Activated naive CD8-positive, alpha-beta T cell treated with anti-CD3 and anti-CD28 coated beads, Interleukin-2, amount 50 U/mL, for 24 hours (primary cell): ENCODE measurements around the gene EDARADD.
"Not testable (repeated sequence)": the region's sequence is repeated elsewhere in the genome, so short reads cannot be mapped to it uniquely, and the experiment has no call there.

ENCODE experiments used
- ATAC-seq: fragments of 150-1000 bp; cut with Tn5 transposase; one replicate; pipeline ENCODE4 v1.10.0; 2021
- DNase-seq: peaks from one replicate; pipeline ENCODE4 v3.0.0; 2021
- H3K27ac Mint-ChIP-seq: one replicate; pipeline ENCODE4 v1.8.0; 2021; ENCODE audit warnings: mild to moderate bottlenecking, mixed read lengths
- H3K27me3 Mint-ChIP-seq: one replicate; pipeline ENCODE4 v1.8.0; 2021; ENCODE audit warnings: mixed read lengths
- H3K36me3 Mint-ChIP-seq: one replicate; pipeline ENCODE4 v1.8.0; 2021; ENCODE audit warnings: low read depth, mixed read lengths
- H3K4me1 Mint-ChIP-seq: one replicate; pipeline ENCODE4 v1.8.0; 2021; ENCODE audit warnings: mixed read lengths
- H3K4me3 Mint-ChIP-seq: one replicate; pipeline ENCODE4 v1.8.0; 2021; ENCODE audit warnings: mild to moderate bottlenecking, moderate library complexity, mixed read lengths
- H3K9me3 Mint-ChIP-seq: one replicate; pipeline ENCODE4 v1.8.0; 2021; ENCODE audit warnings: mixed read lengths

Gene EDARADD

DNA sequence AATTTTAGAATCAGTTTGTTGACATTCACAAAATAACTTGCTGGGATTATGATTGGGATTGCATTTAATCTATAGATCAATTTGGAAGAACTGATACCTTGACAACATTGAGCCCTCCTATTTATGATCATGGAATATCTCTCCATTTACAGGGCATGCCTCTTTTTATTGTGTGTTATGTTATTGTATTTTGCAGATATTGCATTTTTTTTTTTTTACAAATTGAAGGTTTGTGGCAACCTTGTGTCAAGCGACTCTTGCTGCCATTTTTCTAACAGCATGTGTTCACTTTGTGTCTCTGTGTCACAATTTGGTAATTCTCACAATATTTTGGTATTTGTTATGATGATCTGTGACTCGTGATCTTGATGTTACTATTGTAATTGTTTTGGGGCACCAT is 46.3 kb downstream of the EDARADD start:
- Mint-ChIP-seq H3K36me3 (peaks cover 17% of the 10 kb centered on the region), H3K4me1 (no peaks in the 10 kb centered on the region), H3K9me3 (no peaks in the 10 kb centered on the region), H3K27ac (no peak overlapping the region), H3K27me3 (no peaks in the 10 kb centered on the region), H3K4me3 (no peak overlapping the region)
- DNase-seq: no peak
- ATAC-seq: no peak

DNA sequence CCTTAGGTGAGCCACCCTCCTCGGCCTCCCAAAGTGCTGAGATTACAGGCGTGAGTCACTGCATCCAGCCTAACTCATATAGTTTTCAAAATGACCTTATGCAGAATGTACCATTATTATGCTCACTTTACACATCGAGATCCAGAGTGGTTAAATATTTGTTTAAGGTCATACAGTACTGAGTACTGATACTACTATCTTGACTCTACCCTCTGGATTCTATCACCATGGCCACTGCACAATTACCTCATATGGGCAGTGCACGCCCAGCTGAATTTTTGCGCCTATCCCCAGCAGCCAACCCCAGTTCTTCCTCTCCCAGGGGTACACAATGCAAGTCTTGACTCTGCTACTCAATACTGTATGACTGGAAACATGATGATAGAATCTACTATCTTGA is 56.7 kb downstream of the EDARADD start:
- ATAC-seq (no peak), DNase-seq (no peak)
- H3K4me3 Mint-ChIP-seq: no peak overlapping the region
- no peak overlapping the region for H3K27ac Mint-ChIP-seq
- no peaks in the 10 kb centered on the region for H3K9me3 Mint-ChIP-seq
- no peaks in the 10 kb centered on the region for H3K36me3 Mint-ChIP-seq
- H3K27me3 Mint-ChIP-seq: no peaks in the 10 kb centered on the region
- no peaks in the 10 kb centered on the region for H3K4me1 Mint-ChIP-seq

DNA sequence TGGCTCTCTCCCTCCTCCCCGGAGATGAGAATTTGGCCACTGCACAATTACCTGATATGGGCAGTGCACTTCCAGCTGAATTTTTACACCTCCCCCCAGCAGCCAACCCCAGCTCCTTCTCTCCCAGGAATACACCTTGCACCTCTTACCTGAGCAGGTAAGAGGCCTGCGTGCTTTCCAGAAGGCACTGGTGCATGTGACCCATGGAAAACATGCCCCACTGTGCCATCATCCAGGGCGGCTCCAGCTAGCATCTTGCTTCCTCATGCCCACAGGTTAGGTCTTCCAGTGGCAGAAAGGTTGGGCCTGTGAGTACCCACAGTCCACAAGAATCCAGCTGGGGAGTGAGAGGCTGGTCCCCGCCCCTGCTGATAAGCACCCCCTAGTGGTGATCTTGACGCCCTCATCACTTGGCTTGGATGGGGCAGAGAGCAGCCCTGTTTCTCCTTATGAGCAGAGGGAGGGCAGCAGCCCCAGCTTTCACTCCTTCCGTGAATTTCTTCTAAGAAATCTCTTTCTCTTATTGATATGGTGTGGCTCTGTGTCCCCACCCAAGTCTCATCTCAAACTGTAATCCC is 57.8 kb downstream of the EDARADD start:
- ATAC-seq (peak; percentile 72), DNase-seq (peak; percentile 32)
- H3K27ac Mint-ChIP-seq: no peak overlapping the region

DNA sequence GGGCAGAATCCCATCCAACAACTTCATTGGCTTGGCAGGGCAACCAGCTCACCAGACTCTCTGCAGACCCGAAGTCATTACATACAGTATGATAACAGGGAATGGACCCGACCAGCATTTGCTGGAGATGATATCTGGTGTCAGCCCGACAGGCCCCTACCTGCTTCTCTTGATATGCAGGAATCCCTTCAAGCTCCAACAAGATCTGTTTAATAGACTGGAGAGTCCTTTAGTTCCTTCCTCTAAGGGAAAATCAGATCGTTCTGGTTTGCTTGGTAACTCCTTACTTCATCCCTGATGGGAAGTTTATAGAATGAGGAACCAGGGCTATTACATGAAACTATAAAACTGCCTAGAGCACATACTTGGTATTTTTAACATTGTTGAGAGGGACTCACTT is 61.2 kb downstream of the EDARADD start:
- ATAC-seq (no peak), DNase-seq (no peak)
- Mint-ChIP-seq H3K36me3 (no peaks in the 10 kb centered on the region), H3K9me3 (no peaks in the 10 kb centered on the region), H3K4me3 (no peak overlapping the region), H3K4me1 (peaks cover 7% of the 10 kb centered on the region), H3K27ac (no peak overlapping the region), H3K27me3 (no peaks in the 10 kb centered on the region)

More for the DNA sequence above, 57.8 kb downstream of the EDARADD start:
- no peaks in the 10 kb centered on the region for H3K9me3 Mint-ChIP-seq
- no peaks in the 10 kb centered on the region for H3K27me3 Mint-ChIP-seq
- H3K4me1 Mint-ChIP-seq: peaks cover 3% of the 10 kb centered on the region
- no peak overlapping the region for H3K4me3 Mint-ChIP-seq
- H3K36me3 Mint-ChIP-seq: no peaks in the 10 kb centered on the region

DNA sequence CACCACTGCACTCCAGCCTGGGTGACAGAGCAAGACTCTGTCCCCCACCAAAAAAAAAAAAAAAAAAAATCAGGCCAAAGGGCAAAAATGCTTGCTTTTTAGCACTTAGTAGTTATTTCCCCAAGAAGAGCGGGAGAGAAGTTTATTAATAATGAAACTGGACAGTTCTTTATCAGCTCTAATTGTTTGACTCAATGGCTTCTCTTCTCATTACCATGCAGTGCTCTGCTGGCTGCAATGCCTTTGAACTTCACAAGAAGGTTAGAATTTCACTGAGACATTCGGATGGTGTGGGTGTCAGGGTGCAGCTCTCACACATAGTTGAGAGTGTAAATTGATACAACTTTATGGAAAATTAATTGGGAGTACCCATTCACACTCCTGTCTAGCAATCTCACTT is 63.7 kb downstream of the EDARADD start:
- Mint-ChIP-seq H3K4me1 (peaks cover 7% of the 10 kb centered on the region), H3K36me3 (no peaks in the 10 kb centered on the region), H3K27me3 (peaks cover 7% of the 10 kb centered on the region), H3K4me3 (no peak overlapping the region), H3K27ac (no peak overlapping the region), H3K9me3 (no peaks in the 10 kb centered on the region)
- ATAC-seq: peak; percentile 76
- DNase-seq: no peak

DNA sequence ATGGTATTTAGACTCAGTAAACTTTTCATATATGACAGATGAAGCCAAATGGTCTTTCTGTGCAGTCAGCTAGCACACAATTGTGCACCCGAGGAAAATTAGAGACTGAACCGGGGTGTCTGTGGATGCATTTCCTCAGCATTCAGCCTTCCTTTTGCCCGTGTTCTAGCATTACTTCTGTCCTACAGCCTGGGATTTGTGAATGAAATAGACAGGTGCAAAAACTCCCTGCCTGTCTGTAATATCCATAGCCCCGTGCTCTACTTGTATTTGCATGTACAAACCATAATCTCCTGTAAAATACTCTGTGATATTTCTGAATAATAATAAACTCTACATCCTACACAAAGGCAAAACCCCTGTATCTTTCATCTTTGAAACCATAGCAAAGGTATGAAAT is 64.9 kb downstream of the EDARADD start:
- Mint-ChIP-seq H3K4me3 (no peak overlapping the region), H3K9me3 (no peaks in the 10 kb centered on the region), H3K27ac (no peak overlapping the region), H3K27me3 (peaks cover 11% of the 10 kb centered on the region), H3K36me3 (peaks cover 2% of the 10 kb centered on the region), H3K4me1 (peaks cover 7% of the 10 kb centered on the region)
- DNase-seq (no peak), ATAC-seq (no peak)

DNA sequence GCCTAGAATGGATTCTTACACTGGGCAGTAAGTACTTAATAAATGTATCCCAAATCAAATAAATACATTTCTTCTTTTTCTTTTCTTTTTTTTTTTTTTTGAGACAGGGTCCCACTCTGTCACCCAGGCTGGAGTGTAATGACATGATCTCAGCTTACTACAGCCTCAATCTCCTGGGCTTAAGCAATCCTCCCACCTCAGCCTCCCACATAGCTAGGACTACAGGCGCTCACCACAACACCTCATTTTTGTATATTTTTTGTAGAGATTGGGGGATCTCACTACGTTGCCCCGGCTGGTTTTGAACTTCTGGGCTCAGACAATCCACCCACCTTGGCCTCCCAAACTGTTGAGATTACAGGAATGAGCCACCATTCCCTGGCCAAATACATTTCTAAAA is 66.0 kb downstream of the EDARADD start:
- Mint-ChIP-seq H3K9me3 (no peaks in the 10 kb centered on the region), H3K27me3 (peaks cover 17% of the 10 kb centered on the region), H3K36me3 (peaks cover 2% of the 10 kb centered on the region), H3K27ac (no peak overlapping the region), H3K4me1 (peaks cover 13% of the 10 kb centered on the region), H3K4me3 (no peak overlapping the region)
- DNase-seq (no peak), ATAC-seq (no peak)

DNA sequence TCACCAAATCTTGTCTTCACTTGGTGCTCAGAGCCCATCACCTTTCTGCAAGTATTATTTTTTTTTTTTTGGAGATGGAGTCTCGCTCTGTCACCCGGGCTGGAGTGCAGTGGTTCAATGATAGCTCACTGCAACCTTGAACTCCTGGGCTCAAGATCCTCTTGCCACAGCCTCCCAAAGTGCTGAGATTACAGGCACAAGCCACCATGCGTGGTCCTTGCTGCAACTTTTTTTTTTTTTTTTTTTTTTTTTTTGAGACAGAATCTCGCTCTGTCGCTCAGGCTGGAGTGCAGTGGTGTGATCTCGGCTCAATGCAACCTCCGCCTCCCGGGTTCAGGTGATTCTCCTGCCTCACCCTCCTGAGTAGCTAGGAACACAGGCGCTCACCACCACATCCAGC is 70.1 kb downstream of the EDARADD start:
- not testable (repeated sequence) for H3K36me3 Mint-ChIP-seq, ATAC-seq, H3K27ac Mint-ChIP-seq, H3K4me3 Mint-ChIP-seq, H3K9me3 Mint-ChIP-seq, DNase-seq
- Mint-ChIP-seq H3K27me3 (peaks cover 23% of the 10 kb centered on the region), H3K4me1 (peaks cover 21% of the 10 kb centered on the region)

DNA sequence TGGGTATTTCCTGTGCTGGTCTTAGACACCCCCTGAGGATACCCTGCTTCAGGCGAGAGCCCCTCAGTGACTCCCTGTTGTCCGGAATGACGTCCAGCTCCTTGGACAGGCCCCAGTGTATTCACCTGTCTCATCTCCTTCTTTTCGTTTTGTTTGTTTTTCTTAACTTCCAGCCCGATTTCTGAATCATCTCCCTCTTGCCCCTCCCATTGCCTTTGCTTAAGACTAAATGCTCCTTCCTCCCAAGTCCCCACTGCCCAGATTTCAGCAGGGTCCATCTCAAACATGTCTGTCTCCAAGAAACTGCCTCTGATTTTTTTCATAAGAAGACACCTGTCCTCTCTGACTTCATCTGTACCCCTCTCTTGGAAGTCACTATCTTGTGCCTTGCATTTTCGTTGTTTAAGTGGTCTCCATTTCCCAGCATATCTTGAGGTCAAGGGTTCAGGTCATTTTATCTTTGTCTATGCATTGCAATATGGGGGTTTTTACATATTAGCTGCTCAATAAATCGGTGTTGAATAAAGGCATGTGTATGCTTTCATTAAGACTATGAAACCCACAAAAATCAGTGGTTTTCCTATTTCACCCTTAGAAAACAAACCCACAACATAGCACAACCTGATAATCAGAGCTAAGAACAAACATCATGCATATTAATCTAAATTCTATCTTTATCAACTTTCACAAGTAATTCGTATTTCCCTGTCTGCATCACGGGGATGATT is 71.3 kb downstream of the EDARADD start:
- Mint-ChIP-seq H3K36me3 (peaks cover 5% of the 10 kb centered on the region), H3K9me3 (no peaks in the 10 kb centered on the region), H3K27me3 (peaks cover 23% of the 10 kb centered on the region), H3K27ac (no peak overlapping the region), H3K4me3 (no peak overlapping the region), H3K4me1 (peaks cover 25% of the 10 kb centered on the region)
- ATAC-seq: no peak
- no peak for DNase-seq

DNA sequence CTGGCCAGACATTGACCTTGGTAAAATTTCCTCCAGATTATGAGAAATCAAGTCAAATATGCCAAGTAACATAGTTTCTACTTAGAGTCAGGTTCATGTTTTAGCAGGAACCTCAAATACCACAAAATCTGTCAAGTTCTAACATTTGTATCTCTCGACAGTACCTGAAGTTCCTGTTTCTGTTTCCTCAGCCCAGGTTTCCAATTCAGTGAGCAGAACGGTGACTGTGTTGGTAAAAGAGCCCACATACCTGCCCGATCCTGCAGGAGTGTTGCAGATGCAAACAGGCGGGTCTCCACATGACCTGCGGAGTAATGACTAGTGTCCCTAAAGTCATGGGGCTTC is 71.8 kb downstream of the EDARADD start:
- peaks cover 22% of the 10 kb centered on the region for H3K27me3 Mint-ChIP-seq
- DNase-seq: no peak
- no peak overlapping the region for H3K27ac Mint-ChIP-seq

DNA sequence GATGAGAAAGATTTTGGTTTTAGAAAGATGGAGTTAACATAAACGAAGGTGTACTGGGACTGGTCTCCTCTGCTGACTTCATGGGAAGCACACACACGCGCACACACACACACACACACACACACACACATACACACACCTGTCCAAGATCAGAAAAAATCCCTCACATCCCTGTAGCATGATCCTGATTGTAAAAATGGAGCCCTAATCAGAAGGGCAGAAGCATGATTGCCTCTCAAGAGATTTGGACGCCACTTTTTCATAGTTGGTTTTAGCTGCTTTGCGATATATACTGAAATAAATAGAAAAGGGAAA is 73.2 kb downstream of the EDARADD start:
- peaks cover 17% of the 10 kb centered on the region for H3K27me3 Mint-ChIP-seq
- no peak for ATAC-seq

More for the DNA sequence above, 71.8 kb downstream of the EDARADD start:
- ATAC-seq: no peak
- Mint-ChIP-seq H3K4me1 (peaks cover 26% of the 10 kb centered on the region), H3K36me3 (peaks cover 6% of the 10 kb centered on the region), H3K9me3 (no peaks in the 10 kb centered on the region), H3K4me3 (no peak overlapping the region)

DNA sequence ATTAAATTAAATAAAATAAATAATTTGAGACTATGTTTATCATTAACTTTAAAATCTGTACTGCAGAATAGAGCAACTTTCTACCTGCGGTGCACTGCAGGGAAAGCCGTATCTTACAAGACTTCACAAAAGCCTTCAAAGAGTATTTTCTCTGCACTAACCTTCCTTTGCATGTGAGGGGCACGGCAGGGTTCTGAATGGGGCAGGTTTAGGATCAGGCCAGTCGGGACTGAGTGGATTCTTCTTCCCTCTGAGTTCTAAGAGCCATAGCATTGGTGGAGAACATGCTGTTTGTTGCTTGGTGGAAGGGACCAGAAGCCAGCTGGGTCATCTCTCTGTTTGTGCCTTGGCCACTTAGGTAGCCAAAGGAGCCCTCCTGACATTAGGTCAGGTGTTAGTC is 74.5 kb downstream of the EDARADD start:
- DNase-seq: no peak
- Mint-ChIP-seq H3K4me3 (no peak overlapping the region), H3K27ac (no peak overlapping the region), H3K27me3 (peaks cover 15% of the 10 kb centered on the region), H3K36me3 (peaks cover 7% of the 10 kb centered on the region), H3K4me1 (peaks cover 28% of the 10 kb centered on the region), H3K9me3 (no peaks in the 10 kb centered on the region)
- ATAC-seq: no peak

More for the DNA sequence above, 73.2 kb downstream of the EDARADD start:
- Mint-ChIP-seq H3K4me1 (peaks cover 28% of the 10 kb centered on the region), H3K4me3 (no peak overlapping the region), H3K27ac (no peak overlapping the region), H3K9me3 (no peaks in the 10 kb centered on the region), H3K36me3 (peaks cover 8% of the 10 kb centered on the region)
- DNase-seq: no peak

DNA sequence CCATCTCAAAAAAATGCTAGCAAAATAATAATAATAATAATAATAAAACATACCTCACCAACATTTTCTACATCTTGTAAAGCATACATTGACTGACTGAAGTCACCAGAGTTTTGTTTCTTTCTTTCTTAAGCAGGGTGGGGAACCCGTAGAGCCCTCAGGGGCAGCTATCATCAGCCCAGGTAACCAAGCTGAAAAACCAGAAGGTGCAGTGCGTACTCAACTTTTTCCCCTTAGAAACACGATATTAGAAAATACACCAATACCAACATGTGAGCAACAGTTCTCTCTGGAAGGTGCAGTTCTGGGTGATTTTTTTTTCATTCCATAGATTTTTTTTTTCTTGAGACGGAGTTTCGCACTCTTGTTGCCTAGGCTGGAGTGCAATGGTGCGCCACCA is 75.4 kb downstream of the EDARADD start:
- H3K4me1 Mint-ChIP-seq: peaks cover 28% of the 10 kb centered on the region
- no peak overlapping the region for H3K27ac Mint-ChIP-seq
- H3K4me3 Mint-ChIP-seq: no peak overlapping the region
- H3K36me3 Mint-ChIP-seq: peaks cover 5% of the 10 kb centered on the region
- no peak for DNase-seq
- no peak for ATAC-seq
- H3K27me3 Mint-ChIP-seq: peaks cover 12% of the 10 kb centered on the region
- H3K9me3 Mint-ChIP-seq: no peaks in the 10 kb centered on the region

DNA sequence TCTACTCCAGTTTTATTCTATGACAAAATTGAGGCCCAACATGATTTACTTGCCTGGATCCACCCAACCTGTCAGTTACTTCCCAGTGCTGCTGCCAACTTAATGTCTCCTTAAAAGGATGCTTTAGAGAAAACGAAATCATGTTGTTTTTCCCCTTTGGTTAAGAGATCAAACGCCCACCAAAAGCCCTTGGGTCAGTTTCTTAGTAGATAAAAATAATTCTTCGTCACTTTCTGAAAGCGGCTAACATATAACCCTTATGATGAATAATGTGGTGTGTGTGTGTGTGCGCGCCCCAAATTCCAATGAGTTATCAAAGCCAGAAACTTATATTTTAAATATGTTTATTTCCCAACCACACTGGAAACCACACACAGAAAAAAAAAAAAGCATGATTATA is 77.0 kb downstream of the EDARADD start:
- DNase-seq (no peak), ATAC-seq (no peak)
- peaks cover 12% of the 10 kb centered on the region for H3K4me1 Mint-ChIP-seq
- H3K27me3 Mint-ChIP-seq: peaks cover 2% of the 10 kb centered on the region
- no peak overlapping the region for H3K4me3 Mint-ChIP-seq
- peaks cover 2% of the 10 kb centered on the region for H3K36me3 Mint-ChIP-seq
- H3K27ac Mint-ChIP-seq: peak overlapping the region; percentile 42
- H3K9me3 Mint-ChIP-seq: no peaks in the 10 kb centered on the region

DNA sequence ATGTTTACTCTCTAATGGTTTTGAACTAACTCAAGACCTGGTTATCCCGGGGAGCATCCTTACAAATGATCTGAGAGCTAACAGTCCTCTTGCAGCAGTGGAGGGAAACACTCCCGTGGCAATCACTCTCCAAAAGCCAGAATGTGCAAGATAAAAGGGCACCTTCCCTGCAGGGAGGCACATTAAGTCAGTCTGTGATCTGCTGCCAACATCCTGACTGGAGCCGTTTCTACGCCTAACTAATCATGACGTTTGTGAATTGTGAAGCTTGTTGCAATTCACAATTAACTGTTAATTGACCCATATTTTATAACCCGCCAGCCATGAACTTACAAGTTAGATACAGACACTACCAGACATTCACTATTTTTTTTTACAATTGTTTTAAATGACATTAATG is 77.6 kb downstream of the EDARADD start:
- DNase-seq (no peak), ATAC-seq (no peak)
- Mint-ChIP-seq H3K9me3 (no peaks in the 10 kb centered on the region), H3K27me3 (no peaks in the 10 kb centered on the region), H3K4me1 (peaks cover 8% of the 10 kb centered on the region), H3K36me3 (peaks cover 2% of the 10 kb centered on the region), H3K27ac (no peak overlapping the region), H3K4me3 (no peak overlapping the region)
